PC-3 (cell line): ENCODE results near the gene ERBB4.

ENCODE experiments used
- EZH2 ChIP-seq: fragments of 300-600 bp; sonication (generic); IDR thresholded peaks from one replicate; pipeline ENCODE4 v1.6.1; 2017; ENCODE audit warnings: antibody characterized with exemption, mild to moderate bottlenecking, low read length; ENCODE audit not compliant: unreplicated experiment
- TF ChIP-seq, protein P1 (sequence below): fragments of 300-600 bp; sonication (generic); conservative IDR thresholded peaks from 2 replicates; pipeline ENCODE4 v1.5.1; 2017; ENCODE audit warnings: antibody characterized with exemption, low read depth, mild to moderate bottlenecking, low read length

GRCh38 chr2:212488611-212489010 is 50.0 kb downstream of the ERBB4 start:
- no peak for TF ChIP-seq EZH2
- TF ChIP-seq, protein P1, sequence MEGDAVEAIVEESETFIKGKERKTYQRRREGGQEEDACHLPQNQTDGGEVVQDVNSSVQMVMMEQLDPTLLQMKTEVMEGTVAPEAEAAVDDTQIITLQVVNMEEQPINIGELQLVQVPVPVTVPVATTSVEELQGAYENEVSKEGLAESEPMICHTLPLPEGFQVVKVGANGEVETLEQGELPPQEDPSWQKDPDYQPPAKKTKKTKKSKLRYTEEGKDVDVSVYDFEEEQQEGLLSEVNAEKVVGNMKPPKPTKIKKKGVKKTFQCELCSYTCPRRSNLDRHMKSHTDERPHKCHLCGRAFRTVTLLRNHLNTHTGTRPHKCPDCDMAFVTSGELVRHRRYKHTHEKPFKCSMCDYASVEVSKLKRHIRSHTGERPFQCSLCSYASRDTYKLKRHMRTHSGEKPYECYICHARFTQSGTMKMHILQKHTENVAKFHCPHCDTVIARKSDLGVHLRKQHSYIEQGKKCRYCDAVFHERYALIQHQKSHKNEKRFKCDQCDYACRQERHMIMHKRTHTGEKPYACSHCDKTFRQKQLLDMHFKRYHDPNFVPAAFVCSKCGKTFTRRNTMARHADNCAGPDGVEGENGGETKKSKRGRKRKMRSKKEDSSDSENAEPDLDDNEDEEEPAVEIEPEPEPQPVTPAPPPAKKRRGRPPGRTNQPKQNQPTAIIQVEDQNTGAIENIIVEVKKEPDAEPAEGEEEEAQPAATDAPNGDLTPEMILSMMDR = no peak
